ENCODE results near the gene WRAP73. TPM values are rescaled to one million over a fixed set of nuclear protein-coding genes. Genes with fewer than 3 reads are reported as not detected.
A peak's percentile ranks its signal among the peaks of the same experiment; 100 is the strongest.

WRAP73 gene
- total RNA-seq, 3 donors from 2014 or later (not counting 1 experiment from before 2014, with no cell fraction given): 27.8 to 35.4 (median 30.1) TPM

- peaks cover 29 to 31% of the 10 kb centered on the region in 2 donors for H3K4me1 Mint-ChIP-seq
- TF ChIP-seq CTCF (IDR thresholded peaks at IDR 0.05): no peak
- H3K27ac Mint-ChIP-seq: no peak overlapping the region
- H3K4me3 Mint-ChIP-seq: no peak overlapping the region
- H3K27ac ChIP-seq (ENCODE audit: low read length): no peak overlapping the region
- H3K4me3 ChIP-seq (ENCODE audit: low read length): no peak overlapping the region
- H3K4me1 ChIP-seq (ENCODE audit: control insufficient read depth, insufficient read depth, low read length): peaks cover 21% of the 10 kb centered on the region
- H3K36me3 ChIP-seq (ENCODE audit: control insufficient read depth, insufficient read depth, low read length): peaks cover 26% of the 10 kb centered on the region
- no peak for DNase-seq
- H3K9me3 Mint-ChIP-seq: no peaks in the 10 kb centered on the region
- H3K27me3 Mint-ChIP-seq (ENCODE audit: low read depth in 2 of 2): no peaks in the 10 kb centered on the region
- H3K36me3 Mint-ChIP-seq: no peaks in the 10 kb centered on the region
- intact Hi-C loops (cut with micrococcal nuclease): no loop called here
- ATAC-seq: no peak
- H3K9me3 ChIP-seq (ENCODE audit: control insufficient read depth, insufficient read depth, low read length): no peaks in the 10 kb centered on the region
- no peaks in the 10 kb centered on the region for H3K27me3 ChIP-seq (ENCODE audit: control insufficient read depth, insufficient read depth, low read length)
- 94% methylated on average over 26 of the region's 26 CpGs for WGBS (ENCODE audit: insufficient coverage)
Observed at GRCh38 chr1:3627515-3628253, 22.2 kb downstream of the WRAP73 start.

- Mint-ChIP-seq H3K9me3 (no peaks in the 10 kb centered on the region), H3K36me3 (no peaks in the 10 kb centered on the region), H3K27ac (peak overlapping the region; percentile 94 to 99), H3K4me3 (peak overlapping the region; percentile 99), H3K27me3 (ENCODE audit: low read depth in 2 of 2) (no peaks in the 10 kb centered on the region), H3K4me1 (peaks cover 37 to 42% of the 10 kb centered on the region in 2 donors)
- WGBS (ENCODE audit: insufficient coverage): 100% methylated on average over 2 of the region's 4 CpGs
- ATAC-seq (no peak), DNase-seq (no peak)
- no peaks in the 10 kb centered on the region for H3K27me3 ChIP-seq (ENCODE audit: control insufficient read depth, insufficient read depth, low read length)
- no peak for TF ChIP-seq CTCF (IDR thresholded peaks at IDR 0.05)
- intact Hi-C loops (cut with micrococcal nuclease): no loop called here
- H3K4me3 ChIP-seq (ENCODE audit: low read length): no peak overlapping the region
- H3K9me3 ChIP-seq (ENCODE audit: control insufficient read depth, insufficient read depth, low read length): no peaks in the 10 kb centered on the region
- H3K27ac ChIP-seq (ENCODE audit: low read length): no peak overlapping the region
- H3K36me3 ChIP-seq (ENCODE audit: control insufficient read depth, insufficient read depth, low read length): peaks cover 19% of the 10 kb centered on the region
- H3K4me1 ChIP-seq (ENCODE audit: control insufficient read depth, insufficient read depth, low read length): peaks cover 24% of the 10 kb centered on the region
Observed at GRCh38 chr1:3626025-3626424, 23.9 kb downstream of the WRAP73 start.

- H3K27me3 ChIP-seq (ENCODE audit: control insufficient read depth, insufficient read depth, low read length): no peaks in the 10 kb centered on the region
- H3K4me3 ChIP-seq (ENCODE audit: low read length): peak overlapping the region; percentile 34
- DNase-seq (peak; percentile 31 to 61), ATAC-seq (peak in 2 of 3 donors; percentile 6 to 40)
- 6% methylated on average over 71 of the region's 71 CpGs for WGBS (ENCODE audit: insufficient coverage)
- peaks cover 28% of the 10 kb centered on the region for H3K4me1 ChIP-seq (ENCODE audit: control insufficient read depth, insufficient read depth, low read length)
- intact Hi-C loops (cut with micrococcal nuclease): no loop called here
- peaks cover 19% of the 10 kb centered on the region for H3K36me3 ChIP-seq (ENCODE audit: control insufficient read depth, insufficient read depth, low read length)
- no peaks in the 10 kb centered on the region for H3K36me3 Mint-ChIP-seq
- peak overlapping the region; percentile 99 for H3K4me3 Mint-ChIP-seq
- H3K27ac Mint-ChIP-seq: peak overlapping the region; percentile 94 to 99
- H3K4me1 Mint-ChIP-seq: peaks cover 41 to 49% of the 10 kb centered on the region in 2 donors
- H3K9me3 Mint-ChIP-seq: no peaks in the 10 kb centered on the region
- H3K27ac ChIP-seq (ENCODE audit: low read length): peak overlapping the region; percentile 8
- no peak for TF ChIP-seq CTCF (IDR thresholded peaks at IDR 0.05)
- H3K27me3 Mint-ChIP-seq (ENCODE audit: low read depth in 2 of 2): no peaks in the 10 kb centered on the region
- no peaks in the 10 kb centered on the region for H3K9me3 ChIP-seq (ENCODE audit: control insufficient read depth, insufficient read depth, low read length)
Observed at GRCh38 chr1:3625151-3625907, 24.6 kb downstream of the WRAP73 start.
